Endothelial cell of umbilical vein (primary cell): ENCODE data around the gene GARIN5A. TPM values are rescaled to one million over a fixed set of nuclear protein-coding genes. Genes with fewer than 3 reads are reported as not detected.

Experiments
- BruUV-seq: library from RNA; stranded (reverse); fragments of 400-500 nt; replicated peaks from 2 replicates; lab custom pipeline; 2021; lab: Mats Ljungman, UMichigan
- CTCF ChIA-PET: fragments of 300-600, 350-600 bp; sonication (Branson Sonifier 250); formaldehyde crosslinking; loops from one replicate; lab custom pipeline; 2021; ENCODE audit warnings: antibody characterized with exemption, inconsistent platforms; lab: Charles Lee
- POLR2A ChIA-PET: fragments of 300-600, 350-600 bp; sonication (Branson Sonifier 250); formaldehyde crosslinking; loops from one replicate; lab custom pipeline; 2021; ENCODE audit warnings: antibody characterized with exemption, inconsistent platforms; lab: Charles Lee
- DNase-seq: peaks from one replicate; pipeline ENCODE4 v3.0.0-alpha.2; 2011; ENCODE audit warnings: low read depth, low spot score
- FAIRE-seq: peaks from 2 replicates; lab custom pipeline; 2011; peaks lifted over from hg19 to GRCh38; lab: Jason Lieb, UNC
- H2AFZ ChIP-seq: 2 replicates; pipeline ENCODE4 v1.6.0; 2012; ENCODE audit warnings: low read depth, low read length, control low read depth, inconsistent platforms
- H3K27ac ChIP-seq: 2 replicates; pipeline ENCODE4 v1.5.1; 2011; ENCODE audit warnings: low read depth, mild to moderate bottlenecking, control low read depth, low read length, moderate library complexity; ENCODE audit not compliant: insufficient read depth
- H3K27me3 ChIP-seq, 2 experiments: 2 replicates each; pipeline versions ENCODE4 v1.6.0 to v1.6.1; 2011; ENCODE audit warnings: low read length in 2 of 2, mixed read lengths in 1 of 2; ENCODE audit not compliant: control insufficient read depth in 2 of 2, insufficient read depth in 2 of 2
- H3K36me3 ChIP-seq, 2 experiments: 2 replicates in 1 of 2; 3 replicates in 1 of 2; pipeline ENCODE4 v1.5.1; 2011; ENCODE audit warnings: low read length in 2 of 2, mild to moderate bottlenecking in 1 of 2, moderate library complexity in 1 of 2; ENCODE audit not compliant: control insufficient read depth in 2 of 2, insufficient read depth in 2 of 2; ENCODE audit errors: extremely low read depth in 1 of 2
- H3K4me1 ChIP-seq: 3 replicates; pipeline ENCODE4 v1.5.1; 2011; ENCODE audit warnings: mild to moderate bottlenecking, low read length; ENCODE audit not compliant: control insufficient read depth, insufficient read depth; ENCODE audit errors: extremely low read depth
- H3K4me2 ChIP-seq: 2 replicates; pipeline ENCODE4 v1.6.1; 2011; ENCODE audit warnings: low read length, control low read depth, mixed read lengths; ENCODE audit not compliant: insufficient read depth
- H3K4me3 ChIP-seq, 3 experiments: fragments of 200-600 bp in 1 of 3; sonication (generic), shearing (Covaris generic) in 1 of 3; replicated peaks in 1 of 3; 2 replicates each; pipeline ENCODE4 v1.5.1; 2011 to 2016; ENCODE audit warnings: control low read depth in 3 of 3, low read length in 3 of 3, mild to moderate bottlenecking in 2 of 3, inconsistent platforms in 1 of 3, low read depth in 1 of 3, moderate library complexity in 1 of 3; ENCODE audit not compliant: insufficient read depth in 1 of 3
- H3K79me2 ChIP-seq: 2 replicates; pipeline ENCODE4 v1.6.0; 2012; ENCODE audit warnings: low read length, inconsistent platforms; ENCODE audit not compliant: control insufficient read depth, insufficient read depth
- H3K9ac ChIP-seq: replicated peaks from 2 replicates; pipeline ENCODE3; 2011; ENCODE audit warnings: low read length, control low read depth; ENCODE audit not compliant: insufficient read depth; ENCODE audit errors: extremely low read depth
- H3K9me1 ChIP-seq: replicated peaks from 3 replicates; pipeline ENCODE4 v1.6.0; 2011; ENCODE audit warnings: mild to moderate bottlenecking, low read length; ENCODE audit not compliant: control insufficient read depth, insufficient read depth; ENCODE audit errors: extremely low read depth
- H3K9me3 ChIP-seq: replicated peaks from 2 replicates; pipeline ENCODE4 v1.5.1; 2012; ENCODE audit warnings: low read length, inconsistent platforms; ENCODE audit not compliant: control insufficient read depth, insufficient read depth
- H4K20me1 ChIP-seq: replicated peaks from 2 replicates; pipeline ENCODE3; 2011; ENCODE audit warnings: mild to moderate bottlenecking, low read length; ENCODE audit not compliant: control insufficient read depth, insufficient read depth; ENCODE audit errors: extremely low read depth
- CTCF ChIP-seq, 2 donors: IDR thresholded peaks; 1 replicate in 1 of 2; 2 replicates in 1 of 2; pipeline ENCODE4 v1.5.1; 2011; ENCODE audit warnings: low read length in 2 of 2, mild to moderate bottlenecking in 2 of 2, moderate library complexity in 2 of 2, control low read depth in 1 of 2, inconsistent platforms in 1 of 2, low read depth in 1 of 2; ENCODE audit not compliant: insufficient read depth in 1 of 2; ENCODE audit errors: extremely low read depth in 1 of 2
- EZH2 ChIP-seq: IDR thresholded peaks from 2 replicates; pipeline ENCODE4 v1.6.1; 2012; ENCODE audit warnings: borderline replicate concordance, low read depth, mild to moderate bottlenecking, moderate library complexity, low read length, inconsistent platforms; ENCODE audit not compliant: severe bottlenecking
- FOS ChIP-seq: IDR thresholded peaks from 2 replicates; pipeline ENCODE4 v1.6.1; 2011; ENCODE audit warnings: mild to moderate bottlenecking, low read length, moderate library complexity, borderline replicate concordance; ENCODE audit not compliant: insufficient read depth
- GATA2 ChIP-seq: IDR thresholded peaks from 2 replicates; pipeline ENCODE4 v1.7.0; 2011; ENCODE audit warnings: low read depth, mild to moderate bottlenecking, moderate library complexity, mixed read lengths, low read length; ENCODE audit not compliant: insufficient read length, insufficient read depth
- JUN ChIP-seq: IDR thresholded peaks from 2 replicates; pipeline ENCODE4 v1.6.1; 2011; ENCODE audit warnings: borderline replicate concordance, low read depth; ENCODE audit not compliant: insufficient read length, insufficient read depth
- MAX ChIP-seq: IDR thresholded peaks from 2 replicates; pipeline ENCODE4 v1.6.1; 2011; ENCODE audit not compliant: insufficient read depth, insufficient read length
- MYC ChIP-seq: IDR thresholded peaks from one replicate; pipeline ENCODE4 v1.6.1; 2011; ENCODE audit warnings: mild to moderate bottlenecking, low read depth, low read length
- POLR2A ChIP-seq: IDR thresholded peaks from 2 replicates; pipeline ENCODE4 v1.6.1; 2012; ENCODE audit warnings: low read depth, mild to moderate bottlenecking, control low read depth, low read length
- POLR2AphosphoS5 ChIP-seq: IDR thresholded peaks from 2 replicates; pipeline ENCODE4 v1.6.1; 2012; ENCODE audit warnings: low read depth, mild to moderate bottlenecking, control low read depth, low read length, moderate library complexity; ENCODE audit not compliant: insufficient read depth
- dilution Hi-C: fragments of 300-500 bp; cut with MboI; formaldehyde crosslinking; loops from one replicate; pipeline ENCODE4 v1.15.0; 2019; ENCODE audit warnings: low sequenced_read_pairs; ENCODE audit not compliant: extremely low pct_ligation_motif_present
- intact Hi-C: fragments of 100-400 bp; cut with micrococcal nuclease; formaldehyde crosslinking; loops from one replicate; pipeline ENCODE4 v1.10.0; 2022
- polyA plus RNA-seq, 4 experiments: library from polyadenylated mRNA; depleted of rRNA in 3 of 4; stranded (reverse) in 3 of 4; unstranded in 1 of 4; fragments of >200 nt; gene quantifications; 2 replicates each; pipeline versions ENCODE4 v1.2.1 to v1.2.3, GENCODE V29; 2011 to 2012; ENCODE audit warnings: missing spikeins in 1 of 4
- total RNA-seq: library from RNA; stranded (reverse); gene quantifications from 2 replicates; pipeline ENCODE4 v1.2.3, GENCODE V29; 2021

Gene GARIN5A
- total and polyA plus RNA-seq, 2 donors (not counting 3 experiments of a cell fraction or from before 2014, with no cell fraction given), result 0.44 to 0.76 TPM

GRCh38 chr19:50482271-50482855 lies 5.7 kb upstream of the GARIN5A start:
- Histone ChIP-seq H3K4me1 (peaks cover 3% of the 10 kb centered on the region), H3K9ac (no peak overlapping the region), H3K9me3 (no peaks in the 10 kb centered on the region), H2AFZ (no peak overlapping the region), H3K36me3 (peaks cover 0 to 32% of the 10 kb centered on the region in 2 experiments), H3K27ac (no peak overlapping the region), H4K20me1 (no peaks in the 10 kb centered on the region), H3K27me3 (peaks cover 0 to 4% of the 10 kb centered on the region in 2 experiments), H3K4me3 (no peak overlapping the region), H3K79me2 (peaks cover 3% of the 10 kb centered on the region), H3K9me1 (no peaks in the 10 kb centered on the region), H3K4me2 (no peak overlapping the region)
- no peak for DNase-seq
- dilution Hi-C loops, result no loop called here
- ChIA-PET POLR2A (no interaction called here), CTCF (no interaction called here)
- no peak for FAIRE-seq
- no TSS peak for BruUV-seq
- intact Hi-C loops, result no loop called here
- no peak for TF ChIP-seq EZH2

GRCh38 chr19:50481351-50482149 lies 4.9 kb upstream of the GARIN5A start:
- BruUV-seq, result no TSS peak
- dilution Hi-C loops (no loop called here), intact Hi-C loops (no loop called here)
- no peaks in the 10 kb centered on the region for H3K27me3 ChIP-seq
- H3K36me3 ChIP-seq, result peaks cover 0 to 32% of the 10 kb centered on the region in 2 experiments
- no peak overlapping the region for H3K4me2 ChIP-seq
- CTCF ChIA-PET, result interaction anchor here (1.6 kb wide), 1 partner anchor 124 kb away, joined by 4 read pairs; no protein-coding TSS in a partner anchor
- H3K9me1 ChIP-seq, result no peaks in the 10 kb centered on the region
- POLR2A ChIA-PET, result no interaction called here
- H3K9me3 ChIP-seq, result no peaks in the 10 kb centered on the region
- no peak overlapping the region for H3K27ac ChIP-seq
- no peak overlapping the region for H3K4me3 ChIP-seq
- H3K4me1 ChIP-seq, result peaks cover 7% of the 10 kb centered on the region
- TF ChIP-seq FOS (no peak), EZH2 (no peak), MYC (no peak), POLR2A (no peak), GATA2 (no peak), POLR2AphosphoS5 (no peak), MAX (no peak), JUN (no peak), CTCF (IDR thresholded peaks at IDR 0.05; ENCODE audit: extremely low read depth in 1 of 2, insufficient read depth in 1 of 2, low read depth in 1 of 2, low read length in 2 of 2) (no peak)
- no peak for FAIRE-seq
- H3K9ac ChIP-seq, result no peak overlapping the region
- H4K20me1 ChIP-seq, result no peaks in the 10 kb centered on the region
- H3K79me2 ChIP-seq, result peaks cover 7% of the 10 kb centered on the region
- no peak overlapping the region for H2AFZ ChIP-seq
- no peak for DNase-seq
